MM.1S (cell line): ENCODE data around the gene CACNA1D.

Experiments
- DNase-seq: peaks from one replicate; pipeline ENCODE4 v3.0.0-alpha.2; 2015
- H2AFZ ChIP-seq: fragments of 300-600 bp; sonication (generic); 2 replicates; pipeline ENCODE4 v1.6.0; 2016; ENCODE audit warnings: antibody characterized with exemption, low read length
- H3F3A ChIP-seq: fragments of 300-600 bp; sonication (generic); 2 replicates; pipeline ENCODE4 v1.6.1; 2016; ENCODE audit warnings: mild to moderate bottlenecking, antibody characterized with exemption, low read length, moderate library complexity, mixed read lengths; ENCODE audit not compliant: insufficient read depth
- H3K27ac ChIP-seq: fragments of 300-600 bp; sonication (generic); 2 replicates; pipeline ENCODE4 v1.5.1; 2016; ENCODE audit warnings: mild to moderate bottlenecking, low read length
- H3K27me3 ChIP-seq: fragments of 300-600 bp; sonication (generic); replicated peaks from 2 replicates; pipeline ENCODE4 v1.6.0; 2016; ENCODE audit warnings: low read length; ENCODE audit not compliant: insufficient read depth
- H3K36me3 ChIP-seq: fragments of 300-600 bp; sonication (generic); replicated peaks from 2 replicates; pipeline ENCODE4 v1.6.1; 2016; ENCODE audit warnings: mild to moderate bottlenecking, low read length, mixed read lengths; ENCODE audit not compliant: insufficient read depth
- H3K4me1 ChIP-seq: fragments of 300-600 bp; sonication (generic); 2 replicates; pipeline ENCODE4 v1.6.1; 2016; ENCODE audit warnings: low read length, mixed read lengths
- H3K4me2 ChIP-seq: fragments of 300-600 bp; sonication (generic); 2 replicates; pipeline ENCODE4 v1.6.0; 2016; ENCODE audit warnings: low read depth, low read length
- H3K4me3 ChIP-seq: fragments of 300-600 bp; sonication (generic); 2 replicates; pipeline ENCODE4 v1.5.1; 2016; ENCODE audit warnings: low read length, mixed read lengths
- H3K79me2 ChIP-seq: fragments of 300-600 bp; sonication (generic); 2 replicates; pipeline ENCODE4 v1.6.1; 2016; ENCODE audit warnings: mixed run types, low read length, mixed read lengths
- H3K9ac ChIP-seq: fragments of 300-600 bp; sonication (generic); 2 replicates; pipeline ENCODE4 v1.6.1; 2016; ENCODE audit warnings: low read length, mixed read lengths
- H3K9me2 ChIP-seq: fragments of 300-600 bp; sonication (generic); replicated peaks from 2 replicates; pipeline ENCODE4 v1.6.1; 2016; ENCODE audit warnings: mild to moderate bottlenecking, low read length, mixed read lengths; ENCODE audit not compliant: insufficient read depth
- H3K9me3 ChIP-seq: fragments of 300-600 bp; sonication (generic); replicated peaks from 2 replicates; pipeline ENCODE4 v1.6.1; 2016; ENCODE audit warnings: mild to moderate bottlenecking, low read length, mixed read lengths; ENCODE audit not compliant: insufficient read depth
- H4K20me1 ChIP-seq: fragments of 300-600 bp; sonication (generic); 2 replicates; pipeline ENCODE4 v1.6.1; 2016; ENCODE audit warnings: mild to moderate bottlenecking, low read length, moderate library complexity, mixed read lengths; ENCODE audit not compliant: insufficient read depth
- CTCF ChIP-seq: fragments of 300-600 bp; sonication (generic); IDR thresholded peaks from 2 replicates; pipeline ENCODE4 v1.5.1; 2016; ENCODE audit warnings: antibody characterized with exemption, low read length, mixed read lengths
- EZH2 ChIP-seq: fragments of 300-600 bp; sonication (generic); optimal IDR thresholded peaks from 2 replicates; pipeline ENCODE3; 2017; ENCODE audit warnings: low read depth, mild to moderate bottlenecking, antibody characterized with exemption, low read length, mixed read lengths
- EZH2phosphoT487 ChIP-seq: fragments of 300-600 bp; sonication (generic); IDR thresholded peaks from 2 replicates; pipeline ENCODE4 v1.6.1; 2018; ENCODE audit warnings: antibody characterized with exemption, low read length

CACNA1D gene

GRCh38 chr3:53754325-53754724, 259.9 kb downstream of the CACNA1D start:
- H3K4me2 ChIP-seq: peak overlapping the region; percentile 19; the same call in 1 of the 2 replicates
- no peaks in the 10 kb centered on the region for H3K9me3 ChIP-seq
- H3K79me2 ChIP-seq: no peaks in the 10 kb centered on the region
- DNase-seq: no peak
- H3K36me3 ChIP-seq: no peaks in the 10 kb centered on the region
- no peak overlapping the region for H2AFZ ChIP-seq
- H3F3A ChIP-seq: peaks cover 8% of the 10 kb centered on the region; the same call in 1 of the 2 replicates
- H3K9ac ChIP-seq: no peak overlapping the region
- no peak overlapping the region for H3K4me3 ChIP-seq
- peaks cover 13% of the 10 kb centered on the region for H3K4me1 ChIP-seq
- H3K27me3 ChIP-seq: no peaks in the 10 kb centered on the region
- H4K20me1 ChIP-seq: no peaks in the 10 kb centered on the region
- no peak for TF ChIP-seq CTCF
- no peak for TF ChIP-seq EZH2
- no peak for TF ChIP-seq EZH2phosphoT487
- H3K27ac ChIP-seq: peak overlapping the region; percentile 30; the same call in 1 of the 2 replicates
- no peaks in the 10 kb centered on the region for H3K9me2 ChIP-seq

GRCh38 chr3:53758846-53759245, 264.4 kb downstream of the CACNA1D start:
- DNase-seq: no peak
- no peak overlapping the region for H3K4me2 ChIP-seq
- H3K27ac ChIP-seq: no peak overlapping the region
- no peaks in the 10 kb centered on the region for H3K79me2 ChIP-seq
- H3K4me1 ChIP-seq: peaks cover 5% of the 10 kb centered on the region; the same call in 1 of the 2 replicates
- no peaks in the 10 kb centered on the region for H3K27me3 ChIP-seq
- H3K9me2 ChIP-seq: no peaks in the 10 kb centered on the region
- no peak for TF ChIP-seq CTCF
- no peak overlapping the region for H3K9ac ChIP-seq
- H3K4me3 ChIP-seq: no peak overlapping the region
- H3F3A ChIP-seq: peaks cover 2% of the 10 kb centered on the region; the same call in 1 of the 2 replicates
- H3K36me3 ChIP-seq: no peaks in the 10 kb centered on the region
- no peak overlapping the region for H2AFZ ChIP-seq
- no peaks in the 10 kb centered on the region for H3K9me3 ChIP-seq
- H4K20me1 ChIP-seq: no peaks in the 10 kb centered on the region

- Histone ChIP-seq H3K79me2 (no peaks in the 10 kb centered on the region), H3K9ac (no peak overlapping the region), H3K4me2 (no peak overlapping the region), H3K27me3 (no peaks in the 10 kb centered on the region), H3K4me3 (no peak overlapping the region), H3K4me1 (no peaks in the 10 kb centered on the region), H3K36me3 (no peaks in the 10 kb centered on the region), H3K27ac (no peak overlapping the region), H3F3A (no peaks in the 10 kb centered on the region), H4K20me1 (no peaks in the 10 kb centered on the region), H2AFZ (no peak overlapping the region), H3K9me2 (no peaks in the 10 kb centered on the region), H3K9me3 (no peaks in the 10 kb centered on the region)
- no peak for TF ChIP-seq CTCF
- TF ChIP-seq EZH2phosphoT487: no peak
- TF ChIP-seq EZH2: no peak
- no peak for DNase-seq
These were observed 268.9 kb downstream of the CACNA1D start for GRCh38 chr3:53763353-53763752.
